Activated T-cell treated with anti-CD3 and anti-CD28 coated beads, Interleukin-2, amount 50 U/mL, for 72 hours (primary cell): ENCODE results near the gene MRPL28. TPM values are rescaled to one million over a fixed set of nuclear protein-coding genes. Genes with fewer than 3 reads are reported as not detected.
"Not testable (repeated sequence)": the region's sequence is repeated elsewhere in the genome, so short reads cannot be mapped to it uniquely, and the experiment has no call there.

Experiments used
- ATAC-seq, 2 donors: fragments of 150-1000 bp; cut with Tn5 transposase; replicated peaks in 1 of 2; 2 replicates each; pipeline ENCODE4 v1.10.0; 2021; ENCODE audit warnings: moderate library complexity in 2 of 2, mild to moderate bottlenecking in 1 of 2
- DNase-seq, 2 donors: peaks; one replicate each; pipeline ENCODE4 v3.0.0; 2021 to 2022; ENCODE audit warnings: mixed read lengths in 1 of 2
- H3K27ac Mint-ChIP-seq: one replicate; pipeline ENCODE4 v1.8.0; 2022; ENCODE audit warnings: mild to moderate bottlenecking, moderate library complexity, mixed read lengths
- H3K27me3 Mint-ChIP-seq: one replicate; pipeline ENCODE4 v1.8.0; 2022; ENCODE audit warnings: low read depth, mixed read lengths
- H3K36me3 Mint-ChIP-seq, 2 donors: one replicate each; pipeline ENCODE4 v1.8.0; 2022; ENCODE audit warnings: mixed read lengths in 2 of 2, mild to moderate bottlenecking in 1 of 2; ENCODE audit not compliant: insufficient read depth in 2 of 2
- H3K4me1 Mint-ChIP-seq: one replicate; pipeline ENCODE4 v1.8.0; 2022; ENCODE audit warnings: low read depth, mixed read lengths
- H3K4me3 Mint-ChIP-seq, 2 donors: one replicate each; pipeline ENCODE4 v1.8.0; 2022; ENCODE audit warnings: mild to moderate bottlenecking in 2 of 2, mixed read lengths in 2 of 2, moderate library complexity in 2 of 2
- H3K9me3 Mint-ChIP-seq, 2 donors: one replicate each; pipeline ENCODE4 v1.8.0; 2022; ENCODE audit warnings: mixed read lengths in 2 of 2
- total RNA-seq, 2 donors: library from RNA; stranded (reverse); gene quantifications; one replicate each; pipeline ENCODE4 v1.2.3, GENCODE V29; 2022

MRPL28 gene
- total RNA-seq, 2 donors from 2014 or later, result 54.5 to 73.2 TPM

GRCh38 chr16:364595-365491, 5.5 kb downstream of the MRPL28 start:
- no peaks in the 10 kb centered on the region for H3K9me3 Mint-ChIP-seq
- no peak overlapping the region for H3K4me3 Mint-ChIP-seq
- H3K36me3 Mint-ChIP-seq, result peaks cover 0 to 3% of the 10 kb centered on the region in 2 donors
- ATAC-seq (no peak), DNase-seq (no peak)
- H3K4me1 Mint-ChIP-seq, result peaks cover 8% of the 10 kb centered on the region
- no peaks in the 10 kb centered on the region for H3K27me3 Mint-ChIP-seq
- no peak overlapping the region for H3K27ac Mint-ChIP-seq

GRCh38 chr16:363766-364490, 6.4 kb downstream of the MRPL28 start:
- ATAC-seq, result no peak
- Mint-ChIP-seq H3K4me3 (no peak overlapping the region), H3K27me3 (no peaks in the 10 kb centered on the region), H3K27ac (no peak overlapping the region), H3K4me1 (no peaks in the 10 kb centered on the region), H3K36me3 (peaks cover 0 to 3% of the 10 kb centered on the region in 2 donors), H3K9me3 (no peaks in the 10 kb centered on the region)
- no peak for DNase-seq

- no peak for ATAC-seq
- H3K4me3 Mint-ChIP-seq, result no peak overlapping the region
- H3K27ac Mint-ChIP-seq, result no peak overlapping the region
- no peaks in the 10 kb centered on the region for H3K27me3 Mint-ChIP-seq
- H3K4me1 Mint-ChIP-seq, result no peaks in the 10 kb centered on the region
- no peak for DNase-seq
- no peaks in the 10 kb centered on the region for H3K9me3 Mint-ChIP-seq
- peaks cover 0 to 3% of the 10 kb centered on the region in 2 donors for H3K36me3 Mint-ChIP-seq
Measured at GRCh38 chr16:363110-363765, 7.1 kb downstream of the MRPL28 start.

GRCh38 chr16:362702-362999, 7.7 kb downstream of the MRPL28 start:
- not testable (repeated sequence) for H3K27me3 Mint-ChIP-seq, H3K4me3 Mint-ChIP-seq, H3K36me3 Mint-ChIP-seq, H3K9me3 Mint-ChIP-seq, DNase-seq, H3K4me1 Mint-ChIP-seq, H3K27ac Mint-ChIP-seq
- ATAC-seq, result peak in 1 of 2 donors; percentile 8

- H3K27me3 Mint-ChIP-seq, result no peaks in the 10 kb centered on the region
- H3K4me3 Mint-ChIP-seq, result peak overlapping the region; percentile 59 to 65
- no peak overlapping the region for H3K27ac Mint-ChIP-seq
- H3K36me3 Mint-ChIP-seq, result peaks cover 0 to 2% of the 10 kb centered on the region in 2 donors
- ATAC-seq (peak; percentile 90 to 91), DNase-seq (peak; percentile 76 to 82)
- no peaks in the 10 kb centered on the region for H3K4me1 Mint-ChIP-seq
- H3K9me3 Mint-ChIP-seq, result no peaks in the 10 kb centered on the region
Measured at GRCh38 chr16:361872-362701, 8.3 kb downstream of the MRPL28 start.

- Mint-ChIP-seq H3K9me3 (no peaks in the 10 kb centered on the region), H3K36me3 (no peaks in the 10 kb centered on the region), H3K4me3 (no peak overlapping the region), H3K27me3 (no peaks in the 10 kb centered on the region), H3K27ac (no peak overlapping the region), H3K4me1 (no peaks in the 10 kb centered on the region)
- ATAC-seq, result no peak
- DNase-seq, result no peak
Measured at GRCh38 chr16:361341-361871, 8.9 kb downstream of the MRPL28 start.

- Mint-ChIP-seq H3K4me3 (no peak overlapping the region), H3K9me3 (no peaks in the 10 kb centered on the region), H3K36me3 (no peaks in the 10 kb centered on the region), H3K27ac (no peak overlapping the region), H3K4me1 (no peaks in the 10 kb centered on the region), H3K27me3 (no peaks in the 10 kb centered on the region)
- ATAC-seq (no peak), DNase-seq (no peak)
Measured at GRCh38 chr16:360698-361336, 9.5 kb downstream of the MRPL28 start.

GRCh38 chr16:359871-360697, 10.3 kb downstream of the MRPL28 start:
- Mint-ChIP-seq H3K36me3 (no peaks in the 10 kb centered on the region), H3K4me1 (peaks cover 7% of the 10 kb centered on the region), H3K4me3 (no peak overlapping the region), H3K9me3 (no peaks in the 10 kb centered on the region), H3K27me3 (no peaks in the 10 kb centered on the region), H3K27ac (no peak overlapping the region)
- ATAC-seq (no peak), DNase-seq (no peak)

- Mint-ChIP-seq H3K4me1 (peaks cover 12% of the 10 kb centered on the region), H3K36me3 (no peaks in the 10 kb centered on the region), H3K27me3 (no peaks in the 10 kb centered on the region), H3K4me3 (no peak overlapping the region), H3K9me3 (no peaks in the 10 kb centered on the region), H3K27ac (no peak overlapping the region)
- no peak for DNase-seq
- no peak for ATAC-seq
Measured at GRCh38 chr16:359067-359763, 11.1 kb downstream of the MRPL28 start.

GRCh38 chr16:356741-357140, 13.6 kb downstream of the MRPL28 start:
- peaks cover 16% of the 10 kb centered on the region for H3K4me1 Mint-ChIP-seq
- no peak overlapping the region for H3K27ac Mint-ChIP-seq
- H3K9me3 Mint-ChIP-seq, result no peaks in the 10 kb centered on the region
- ATAC-seq, result no peak
- no peaks in the 10 kb centered on the region for H3K27me3 Mint-ChIP-seq
- no peak for DNase-seq
- no peaks in the 10 kb centered on the region for H3K36me3 Mint-ChIP-seq
- no peak overlapping the region for H3K4me3 Mint-ChIP-seq

- H3K27me3 Mint-ChIP-seq, result no peaks in the 10 kb centered on the region
- ATAC-seq, result no peak
- H3K4me3 Mint-ChIP-seq, result peak overlapping the region in 1 of 2 donors; percentile 29
- no peaks in the 10 kb centered on the region for H3K9me3 Mint-ChIP-seq
- peaks cover 0 to 3% of the 10 kb centered on the region in 2 donors for H3K36me3 Mint-ChIP-seq
- DNase-seq, result no peak
- H3K27ac Mint-ChIP-seq, result no peak overlapping the region
- H3K4me1 Mint-ChIP-seq, result peaks cover 30% of the 10 kb centered on the region
Measured at GRCh38 chr16:354971-355461, 15.3 kb downstream of the MRPL28 start.
